Epithelial cell of esophagus (primary cell): Measurements from ENCODE around the gene SEZ6L.
"Not testable (repeated sequence)": the region's sequence is repeated elsewhere in the genome, so short reads cannot be mapped to it uniquely, and the experiment has no call there.

Experiments
- DNase-seq: peaks from one replicate; pipeline ENCODE4 v3.0.0; 2010; ENCODE audit warnings: low read depth
- H3K4me3 ChIP-seq: 2 replicates; pipeline ENCODE4 v1.5.1; 2011; ENCODE audit warnings: mild to moderate bottlenecking, low read length, control low read depth
- TF ChIP-seq, protein P1 (sequence below): IDR thresholded peaks from 2 replicates; pipeline ENCODE4 v1.5.1; 2011; ENCODE audit warnings: low read depth, mild to moderate bottlenecking, low read length, control low read depth, inconsistent platforms; ENCODE audit not compliant: insufficient read depth; ENCODE audit errors: missing control alignments

The SEZ6L gene

GRCh38 chr22:26406118-26406517 lies 236.9 kb downstream of the SEZ6L start:
- TF ChIP-seq, protein P1, sequence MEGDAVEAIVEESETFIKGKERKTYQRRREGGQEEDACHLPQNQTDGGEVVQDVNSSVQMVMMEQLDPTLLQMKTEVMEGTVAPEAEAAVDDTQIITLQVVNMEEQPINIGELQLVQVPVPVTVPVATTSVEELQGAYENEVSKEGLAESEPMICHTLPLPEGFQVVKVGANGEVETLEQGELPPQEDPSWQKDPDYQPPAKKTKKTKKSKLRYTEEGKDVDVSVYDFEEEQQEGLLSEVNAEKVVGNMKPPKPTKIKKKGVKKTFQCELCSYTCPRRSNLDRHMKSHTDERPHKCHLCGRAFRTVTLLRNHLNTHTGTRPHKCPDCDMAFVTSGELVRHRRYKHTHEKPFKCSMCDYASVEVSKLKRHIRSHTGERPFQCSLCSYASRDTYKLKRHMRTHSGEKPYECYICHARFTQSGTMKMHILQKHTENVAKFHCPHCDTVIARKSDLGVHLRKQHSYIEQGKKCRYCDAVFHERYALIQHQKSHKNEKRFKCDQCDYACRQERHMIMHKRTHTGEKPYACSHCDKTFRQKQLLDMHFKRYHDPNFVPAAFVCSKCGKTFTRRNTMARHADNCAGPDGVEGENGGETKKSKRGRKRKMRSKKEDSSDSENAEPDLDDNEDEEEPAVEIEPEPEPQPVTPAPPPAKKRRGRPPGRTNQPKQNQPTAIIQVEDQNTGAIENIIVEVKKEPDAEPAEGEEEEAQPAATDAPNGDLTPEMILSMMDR: no peak
- no peak for DNase-seq
- no peak overlapping the region for H3K4me3 ChIP-seq

DNA sequence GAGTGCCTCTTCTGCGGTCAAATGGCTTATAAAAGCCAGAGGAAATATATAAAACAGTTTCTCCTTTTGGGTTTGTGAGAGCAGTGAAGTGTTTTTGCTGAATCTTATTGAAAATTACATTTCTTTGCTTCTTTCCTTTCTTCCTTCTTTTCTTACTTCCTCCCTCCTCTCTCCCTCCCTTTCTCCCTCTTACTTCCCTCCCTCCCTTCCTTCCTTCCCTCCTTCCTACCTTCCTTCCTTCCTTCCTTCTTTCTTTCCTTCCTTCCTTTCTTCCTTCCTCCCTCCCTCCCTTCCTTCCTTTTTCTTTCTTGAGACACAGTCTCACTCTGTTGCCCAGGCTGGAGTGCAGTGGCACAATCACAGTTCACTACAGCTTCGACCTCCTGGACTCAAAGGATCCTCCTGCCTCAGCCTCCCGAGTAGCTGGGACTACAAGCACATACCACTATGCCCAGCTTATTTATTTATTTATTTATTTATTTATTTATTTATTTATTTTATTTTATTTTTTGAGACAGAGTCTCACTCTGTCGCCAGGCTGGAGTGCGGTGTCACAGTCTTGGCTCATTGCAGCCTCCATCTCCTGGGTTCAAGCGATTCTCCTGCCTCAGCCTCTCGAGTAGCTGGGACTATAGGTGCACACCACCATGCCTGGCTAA lies 239.4 kb downstream of the SEZ6L start:
- not testable (repeated sequence) for DNase-seq, H3K4me3 ChIP-seq

- DNase-seq: no peak
- TF ChIP-seq, protein P1: no peak
- no peak overlapping the region for H3K4me3 ChIP-seq
Observed at GRCh38 chr22:26409719-26410335, 240.6 kb downstream of the SEZ6L start.

DNA sequence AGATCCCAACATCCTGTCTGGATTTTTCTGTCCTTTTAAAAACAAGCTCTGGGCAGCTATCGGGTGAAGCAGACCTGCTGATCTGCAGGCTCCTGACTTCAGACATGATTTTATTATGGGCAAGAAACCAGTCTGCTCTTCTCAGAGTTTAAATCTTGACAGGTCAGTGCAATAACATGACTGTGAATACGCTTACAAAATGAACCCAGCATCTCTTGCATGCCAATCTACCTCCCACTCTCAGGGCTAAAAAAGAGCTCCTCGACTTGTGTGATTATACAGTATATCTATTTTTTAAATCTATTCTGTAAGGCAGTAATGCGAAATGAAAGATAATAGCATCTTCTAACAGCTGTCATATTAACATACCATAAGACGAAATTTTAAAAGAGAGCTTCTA lies 241.1 kb downstream of the SEZ6L start:
- no peak overlapping the region for H3K4me3 ChIP-seq
- TF ChIP-seq, protein P1: no peak
- DNase-seq: no peak

- TF ChIP-seq, protein P1: no peak
- no peak overlapping the region for H3K4me3 ChIP-seq
- no peak for DNase-seq
Observed at GRCh38 chr22:26414347-26414746, 245.1 kb downstream of the SEZ6L start.

DNA sequence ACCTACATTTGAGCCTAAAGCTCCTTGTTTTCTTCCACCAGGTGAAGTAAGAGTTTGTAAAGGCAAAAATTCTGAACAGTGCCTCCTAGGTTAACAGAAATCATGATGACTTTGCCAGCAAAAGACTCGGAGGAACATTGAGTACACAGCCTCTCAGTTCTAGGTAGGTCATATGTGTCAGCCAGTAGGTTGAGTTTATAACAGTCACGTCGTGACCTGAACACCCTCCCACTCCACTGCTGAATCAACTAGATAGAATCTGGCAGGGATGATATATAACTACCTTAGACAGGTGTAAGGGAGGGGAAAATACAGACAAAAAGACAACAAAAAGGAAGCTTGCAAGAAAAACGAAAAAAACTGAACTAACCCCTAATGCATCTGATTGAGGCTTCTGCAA lies 247.0 kb downstream of the SEZ6L start:
- no peak for DNase-seq
- no peak overlapping the region for H3K4me3 ChIP-seq
- TF ChIP-seq, protein P1: no peak

- no peak overlapping the region for H3K4me3 ChIP-seq
- DNase-seq: peak; percentile 80
- TF ChIP-seq, protein P1: no peak
Observed at GRCh38 chr22:26416670-26417276, 247.5 kb downstream of the SEZ6L start.
